GM10847 (cell line): ENCODE results near the gene TNRC18.

ENCODE experiments used
- POLR2A ChIP-seq: IDR thresholded peaks from 2 replicates; pipeline ENCODE4 v1.6.1; 2011; ENCODE audit not compliant: insufficient read length; ENCODE audit errors: extremely low read depth

Gene TNRC18

DNA sequence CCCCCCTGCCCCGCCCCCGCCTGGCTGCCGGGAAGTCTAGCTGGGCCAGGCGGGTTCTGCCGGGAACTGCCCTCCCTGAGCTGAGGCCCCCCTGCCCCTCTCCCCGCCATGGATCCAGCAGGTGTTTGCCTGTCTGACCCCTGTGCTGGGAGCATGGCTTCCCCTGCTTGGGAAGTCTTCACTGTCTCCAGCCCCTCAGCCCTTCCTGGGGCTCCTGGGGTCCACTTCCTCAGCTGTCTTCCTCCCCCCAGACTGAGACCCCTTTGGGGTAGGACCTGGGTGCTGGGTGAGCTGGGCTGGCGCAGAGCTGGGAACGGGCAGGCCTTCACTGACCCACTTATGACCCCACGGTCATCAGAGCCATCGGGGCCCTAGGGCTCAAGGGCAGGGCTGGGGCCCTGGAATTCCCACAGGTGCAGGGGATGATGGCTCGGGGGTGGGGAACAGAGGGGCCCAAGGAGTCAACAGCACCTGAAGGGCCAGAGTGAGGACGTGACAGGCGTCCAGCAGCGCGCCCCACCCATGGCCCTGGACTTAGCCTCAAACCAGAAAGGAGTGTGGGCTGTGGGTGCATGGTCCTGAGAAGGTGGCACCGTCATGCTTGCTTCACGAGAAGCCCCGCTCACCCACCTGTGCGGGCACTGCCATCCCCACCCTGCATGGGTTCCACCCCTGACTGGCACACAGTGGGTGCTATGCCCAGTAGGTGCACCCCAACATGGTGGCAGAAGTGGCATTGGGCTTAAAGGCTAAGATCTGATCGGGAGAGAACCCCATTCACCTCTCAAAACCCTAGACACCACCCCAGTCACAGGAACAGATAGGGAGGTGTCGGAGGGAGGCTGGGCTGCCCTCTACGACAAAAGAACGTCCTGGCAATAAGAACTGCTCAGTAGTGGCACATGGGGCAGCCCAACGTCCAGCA lies 16.2 kb upstream of the TNRC18 start:
- no peak for TF ChIP-seq POLR2A

GRCh38 chr7:5439209-5439571 lies 15.6 kb upstream of the TNRC18 start:
- TF ChIP-seq POLR2A: no peak

GRCh38 chr7:5437987-5438386 lies 14.4 kb upstream of the TNRC18 start:
- TF ChIP-seq POLR2A: no peak

GRCh38 chr7:5437348-5437892 lies 13.8 kb upstream of the TNRC18 start:
- TF ChIP-seq POLR2A: no peak

GRCh38 chr7:5436003-5436678 lies 12.5 kb upstream of the TNRC18 start:
- TF ChIP-seq POLR2A: no peak

DNA sequence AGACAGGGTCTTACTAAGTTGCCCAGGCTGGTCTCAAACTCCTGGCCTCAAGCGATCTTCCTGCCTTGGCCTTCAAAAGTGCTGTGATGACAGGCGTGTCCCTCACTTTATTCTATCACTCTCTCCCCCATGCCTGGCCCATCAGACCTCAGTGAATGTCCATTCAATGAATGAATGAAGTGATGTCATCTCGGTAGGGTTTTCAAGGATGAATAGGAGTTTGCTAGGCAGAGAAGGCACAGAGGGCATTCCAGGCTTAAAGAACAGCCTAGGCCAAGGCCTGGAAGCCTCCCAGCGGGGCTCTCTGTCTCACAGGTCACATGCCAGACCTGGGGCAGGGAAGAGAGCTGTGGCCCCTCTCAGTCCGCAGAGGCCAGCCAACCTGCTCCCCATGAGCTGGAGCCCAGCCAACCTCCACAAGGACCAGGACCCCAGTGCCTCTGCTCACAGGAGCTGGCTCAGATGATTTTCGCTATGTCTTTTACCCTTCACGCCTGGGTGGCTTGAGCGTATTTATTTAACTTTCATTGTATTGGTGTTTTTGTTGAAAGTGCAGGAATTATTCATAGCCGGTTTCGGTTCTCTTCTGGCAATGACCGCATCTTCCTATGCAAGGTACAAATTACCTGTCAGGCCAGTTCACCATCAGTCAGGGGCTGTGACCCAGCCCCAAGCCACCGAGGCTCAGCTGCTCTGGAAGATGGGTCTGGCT lies 11.8 kb upstream of the TNRC18 start:
- TF ChIP-seq POLR2A: no peak

DNA sequence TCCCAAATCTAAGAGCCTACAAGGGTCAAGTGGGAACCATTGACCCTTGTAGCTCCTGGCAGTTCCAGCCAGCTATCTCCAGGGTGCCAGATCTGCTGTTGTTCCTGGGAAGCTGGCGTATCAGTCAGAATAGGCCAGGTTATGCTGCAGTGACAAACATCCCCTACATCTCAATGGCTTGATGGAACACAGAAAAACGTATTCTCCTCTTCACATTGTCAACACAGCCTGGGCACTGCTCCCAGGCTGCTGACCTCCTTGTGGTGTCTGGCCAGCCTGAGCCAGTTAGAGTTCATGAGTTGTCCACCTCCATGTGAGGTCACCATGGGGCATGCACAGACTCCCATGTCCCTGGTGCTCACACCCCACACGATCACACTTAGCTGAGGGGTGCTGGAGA lies 9.5 kb upstream of the TNRC18 start:
- no peak for TF ChIP-seq POLR2A

DNA sequence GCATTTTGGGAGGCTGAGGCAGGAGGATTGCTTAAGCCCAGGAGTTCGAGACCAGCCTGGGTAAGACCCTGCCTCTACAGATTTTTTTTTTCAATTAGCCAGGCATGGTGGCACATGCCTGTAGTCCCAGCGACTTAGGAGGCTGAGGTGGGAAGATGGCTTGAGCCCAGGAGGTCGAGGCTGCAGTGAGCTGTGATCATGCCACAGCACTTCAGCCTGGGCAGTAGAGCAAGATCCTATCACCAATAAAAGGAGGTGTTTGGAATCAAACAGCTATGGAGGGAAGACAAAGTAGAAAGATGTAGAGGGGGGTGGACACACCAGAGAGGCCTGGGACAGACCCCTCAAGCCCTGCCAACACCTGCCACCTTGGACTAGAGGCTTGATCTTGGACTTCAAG lies 9.1 kb upstream of the TNRC18 start:
- no peak for TF ChIP-seq POLR2A

DNA sequence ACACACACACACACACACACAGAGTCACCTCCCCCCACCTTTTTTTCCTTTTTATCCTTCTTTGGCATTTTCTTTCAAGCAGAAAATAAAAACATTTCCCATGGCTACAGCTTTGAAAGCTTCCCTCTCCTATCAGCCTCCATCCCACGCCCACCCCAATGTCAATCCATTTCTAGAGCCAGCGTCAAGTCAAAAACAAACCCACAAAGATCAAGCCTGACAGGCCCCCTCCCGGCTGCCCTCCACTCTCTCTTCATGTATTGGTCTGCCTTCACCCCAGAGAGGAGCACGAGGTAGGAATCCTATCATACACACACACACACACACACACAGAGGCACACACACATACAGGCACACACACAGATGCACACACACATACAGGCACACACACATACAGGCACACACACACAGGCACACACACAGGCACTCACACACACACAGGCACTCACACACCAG lies 8.0 kb upstream of the TNRC18 start:
- no peak for TF ChIP-seq POLR2A

DNA sequence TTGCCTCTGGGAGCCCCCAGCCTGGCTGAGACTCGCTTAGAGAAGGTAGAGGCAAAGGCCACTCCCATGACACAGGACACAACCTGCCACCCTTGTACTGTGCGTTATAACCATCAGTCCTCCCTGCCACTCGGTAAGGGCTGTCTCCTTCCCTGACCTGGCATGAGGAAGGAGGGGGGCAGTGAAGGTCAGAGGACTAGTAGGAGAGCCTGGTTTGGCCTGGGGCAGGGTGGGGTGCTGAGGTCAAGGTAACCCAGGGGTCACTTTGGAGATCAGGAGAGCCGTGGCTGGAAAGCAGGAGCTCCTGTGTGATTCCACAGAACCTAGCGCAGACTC lies 6.9 kb upstream of the TNRC18 start:
- no peak for TF ChIP-seq POLR2A

- TF ChIP-seq POLR2A: no peak
Measured at GRCh38 chr7:5429857-5430611, 6.4 kb upstream of the TNRC18 start.

GRCh38 chr7:5429253-5429856 lies 5.7 kb upstream of the TNRC18 start:
- TF ChIP-seq POLR2A: no peak

DNA sequence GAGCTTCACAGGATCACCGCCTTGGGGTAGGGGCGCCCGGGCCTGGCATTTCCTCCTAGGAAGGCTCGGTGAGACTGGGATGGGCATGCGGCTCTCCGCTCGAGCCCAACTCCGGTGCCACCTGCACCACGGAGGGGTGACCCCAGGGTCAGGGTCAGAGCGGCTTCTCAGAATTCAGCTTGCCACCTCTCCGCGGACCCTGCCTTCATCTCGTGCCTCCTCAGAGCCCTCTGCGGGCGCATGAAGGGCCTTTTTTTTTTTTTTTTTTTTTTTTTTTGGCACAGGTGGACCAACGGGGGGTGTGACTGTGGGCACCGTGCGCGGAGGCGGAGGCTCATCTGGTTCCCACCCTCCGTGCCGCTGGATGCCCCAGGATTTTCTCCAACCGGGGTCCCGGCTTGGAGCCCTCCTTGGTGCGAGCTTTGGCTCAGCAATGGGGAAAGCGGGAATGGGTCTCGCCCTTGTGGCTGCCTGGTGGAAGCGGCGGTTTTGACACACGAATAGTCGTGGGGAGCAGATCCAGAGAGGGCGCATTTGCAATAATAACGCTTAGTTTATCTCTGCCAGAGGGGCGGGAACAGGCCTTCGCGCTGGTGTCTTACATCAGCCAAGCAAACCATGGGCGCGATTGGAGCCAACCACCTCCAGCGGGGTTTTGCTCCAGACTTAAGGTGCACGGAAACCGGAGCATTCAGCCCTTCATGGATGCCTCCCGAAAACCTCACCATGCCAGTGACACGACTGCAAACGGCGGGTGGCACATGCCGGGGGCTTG lies 5.0 kb upstream of the TNRC18 start:
- no peak for TF ChIP-seq POLR2A

DNA sequence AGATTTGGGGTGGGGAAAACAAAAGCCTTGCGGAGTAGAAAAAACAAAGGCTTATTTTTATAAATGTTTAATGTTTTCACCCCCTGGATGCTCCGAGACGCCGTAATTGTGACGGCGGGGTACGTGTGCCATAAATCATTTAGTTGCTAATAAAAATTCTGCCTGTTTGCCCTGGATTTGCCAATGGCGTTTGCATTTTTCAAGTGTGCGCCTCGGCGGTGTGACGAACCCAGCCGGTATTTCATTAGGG lies 2.5 kb upstream of the TNRC18 start:
- TF ChIP-seq POLR2A: no peak
